ENCODE measurements around the gene TSPAN9. TPM values are rescaled to one million over a fixed set of nuclear protein-coding genes. Genes with fewer than 3 reads are reported as not detected.

TSPAN9 gene
- total RNA-seq, 3 donors from 2014 or later, result 0.68 to 1.4 (median 0.95) TPM

GRCh38 chr12:3107954-3108353, 30.8 kb downstream of the TSPAN9 start:
- no peak for ATAC-seq
- Mint-ChIP-seq H3K4me1 (ENCODE audit: low read depth) (no peaks in the 10 kb centered on the region), H3K9me3 (no peaks in the 10 kb centered on the region), H3K36me3 (ENCODE audit: insufficient read depth) (no peaks in the 10 kb centered on the region), H3K4me3 (no peak overlapping the region), H3K27me3 (ENCODE audit: low read depth) (peaks cover 8% of the 10 kb centered on the region)
- no peak for DNase-seq

- Mint-ChIP-seq H3K36me3 (ENCODE audit: insufficient read depth) (no peaks in the 10 kb centered on the region), H3K9me3 (no peaks in the 10 kb centered on the region), H3K4me1 (ENCODE audit: low read depth) (no peaks in the 10 kb centered on the region), H3K4me3 (no peak overlapping the region), H3K27me3 (ENCODE audit: low read depth) (peaks cover 4% of the 10 kb centered on the region)
- DNase-seq (no peak), ATAC-seq (no peak)
These were observed 33.4 kb downstream of the TSPAN9 start for GRCh38 chr12:3110578-3110977.

GRCh38 chr12:3113671-3114325, 36.6 kb downstream of the TSPAN9 start:
- Mint-ChIP-seq H3K27me3 (ENCODE audit: low read depth) (peaks cover 5% of the 10 kb centered on the region), H3K4me1 (ENCODE audit: low read depth) (peaks cover 1% of the 10 kb centered on the region), H3K4me3 (no peak overlapping the region), H3K36me3 (ENCODE audit: insufficient read depth) (no peaks in the 10 kb centered on the region), H3K9me3 (no peaks in the 10 kb centered on the region)
- DNase-seq (no peak), ATAC-seq (no peak)

DNA sequence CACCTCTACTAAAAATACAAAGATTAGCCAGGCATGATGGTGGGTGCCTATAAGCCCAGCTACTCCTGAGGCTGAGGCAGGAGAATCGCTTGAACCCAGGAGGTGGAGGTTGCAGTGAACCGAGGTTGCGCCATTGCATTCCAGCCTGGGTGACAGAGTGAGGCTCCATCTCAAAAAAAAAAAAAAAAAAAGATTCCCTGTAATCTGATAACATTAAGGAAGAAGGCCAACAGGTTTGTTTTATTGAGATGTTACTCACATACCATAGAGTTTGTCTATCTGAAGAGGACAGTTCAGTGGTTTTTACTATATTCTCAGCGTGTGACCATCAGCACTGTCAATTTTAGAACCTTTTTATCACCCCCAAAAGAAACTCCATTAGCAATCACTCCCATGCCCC, 37.5 kb downstream of the TSPAN9 start:
- H3K36me3 Mint-ChIP-seq (ENCODE audit: insufficient read depth), result no peaks in the 10 kb centered on the region
- H3K9me3 Mint-ChIP-seq, result no peaks in the 10 kb centered on the region
- no peak overlapping the region for H3K4me3 Mint-ChIP-seq
- peaks cover 6% of the 10 kb centered on the region for H3K27me3 Mint-ChIP-seq (ENCODE audit: low read depth)
- DNase-seq (no peak), ATAC-seq (no peak)
- peaks cover 6% of the 10 kb centered on the region for H3K4me1 Mint-ChIP-seq (ENCODE audit: low read depth)

DNA sequence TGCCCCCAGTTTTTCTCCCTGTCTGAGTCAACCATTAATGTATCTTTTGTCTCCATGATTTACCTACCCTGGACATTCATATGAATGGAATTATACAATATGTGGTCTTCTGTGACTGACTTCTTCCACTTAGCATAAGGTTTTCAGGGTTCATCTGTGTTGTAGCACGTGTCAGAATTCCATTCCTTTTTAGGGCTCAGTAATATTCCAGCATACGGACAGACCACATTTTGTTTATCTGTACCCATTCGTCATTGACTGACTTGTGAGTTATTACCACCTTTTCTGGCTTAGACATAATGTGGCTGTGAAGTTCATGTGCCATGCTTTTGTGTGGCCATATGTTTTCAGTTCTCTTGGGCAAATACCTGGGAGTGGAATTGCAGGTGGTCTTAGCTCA, 37.9 kb downstream of the TSPAN9 start:
- Mint-ChIP-seq H3K27me3 (ENCODE audit: low read depth) (peaks cover 6% of the 10 kb centered on the region), H3K9me3 (no peaks in the 10 kb centered on the region), H3K36me3 (ENCODE audit: insufficient read depth) (no peaks in the 10 kb centered on the region), H3K4me1 (ENCODE audit: low read depth) (peaks cover 8% of the 10 kb centered on the region), H3K4me3 (no peak overlapping the region)
- no peak for DNase-seq
- ATAC-seq, result no peak

DNA sequence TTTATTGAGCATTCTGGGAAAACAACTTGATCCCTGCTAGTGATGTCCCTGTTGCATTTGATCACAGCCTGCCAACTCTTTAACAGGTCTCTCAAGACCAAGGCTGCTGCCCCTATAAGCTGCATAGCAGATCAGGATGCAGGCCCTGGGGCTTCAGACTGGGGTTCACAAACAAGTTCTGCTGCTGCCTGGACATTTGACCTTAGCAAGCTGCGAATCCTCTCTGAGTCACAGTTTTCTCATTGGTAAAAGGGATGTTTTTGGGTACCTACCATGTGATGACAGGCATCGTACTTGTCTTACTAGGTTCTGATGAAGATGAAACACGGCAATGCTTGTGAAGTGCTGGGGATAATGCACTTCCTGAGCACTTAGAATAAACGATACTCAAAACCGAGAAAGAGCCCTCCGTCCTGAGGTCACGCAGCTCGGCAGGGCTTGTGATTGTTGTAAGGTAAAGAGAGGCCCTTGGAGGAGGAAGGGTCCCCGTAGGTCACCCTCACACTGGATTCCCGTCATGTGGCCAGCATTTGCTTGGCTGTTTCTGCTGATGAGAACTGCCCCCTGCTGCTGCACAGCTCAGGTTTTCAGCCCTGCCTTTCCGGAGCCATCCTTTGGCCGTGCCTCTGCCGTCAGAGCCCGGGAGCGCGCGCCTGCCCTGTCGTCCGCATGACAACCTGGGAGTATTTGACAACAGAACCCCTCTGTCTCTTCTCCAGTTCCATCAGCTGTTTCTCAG, 39.1 kb downstream of the TSPAN9 start:
- peaks cover 6% of the 10 kb centered on the region for H3K27me3 Mint-ChIP-seq (ENCODE audit: low read depth)
- peaks cover 13% of the 10 kb centered on the region for H3K4me1 Mint-ChIP-seq (ENCODE audit: low read depth)
- no peaks in the 10 kb centered on the region for H3K36me3 Mint-ChIP-seq (ENCODE audit: insufficient read depth)
- no peak overlapping the region for H3K4me3 Mint-ChIP-seq
- H3K9me3 Mint-ChIP-seq, result no peaks in the 10 kb centered on the region
- no peak for ATAC-seq
- no peak for DNase-seq

DNA sequence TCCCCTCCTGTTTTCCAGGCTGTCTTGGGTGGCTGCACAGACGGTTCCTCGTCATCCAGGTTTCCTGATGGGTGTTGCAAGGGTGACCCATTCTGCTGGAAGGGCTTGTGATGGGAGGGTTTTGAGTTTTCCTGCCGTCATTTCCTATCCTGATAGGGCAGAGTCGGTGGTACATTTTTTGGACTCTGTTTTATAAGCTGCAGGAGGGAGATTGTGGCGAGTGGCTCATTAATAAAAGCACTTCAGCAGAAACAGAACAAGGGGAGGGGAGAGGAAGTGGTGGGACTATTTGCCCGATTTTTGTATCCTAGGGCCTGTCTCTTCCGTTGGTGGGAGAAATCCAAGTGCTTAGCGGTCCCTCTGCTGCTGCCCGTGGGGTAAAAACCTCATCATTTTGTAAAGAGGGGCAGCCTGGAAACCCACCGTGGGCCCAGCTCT, 40.0 kb downstream of the TSPAN9 start:
- ATAC-seq (no peak), DNase-seq (no peak)
- H3K27me3 Mint-ChIP-seq (ENCODE audit: low read depth), result peaks cover 6% of the 10 kb centered on the region
- H3K9me3 Mint-ChIP-seq, result no peaks in the 10 kb centered on the region
- H3K4me3 Mint-ChIP-seq, result no peak overlapping the region
- H3K36me3 Mint-ChIP-seq (ENCODE audit: insufficient read depth), result no peaks in the 10 kb centered on the region
- peaks cover 13% of the 10 kb centered on the region for H3K4me1 Mint-ChIP-seq (ENCODE audit: low read depth)

- H3K9me3 Mint-ChIP-seq, result no peaks in the 10 kb centered on the region
- no peak overlapping the region for H3K4me3 Mint-ChIP-seq
- peaks cover 6% of the 10 kb centered on the region for H3K27me3 Mint-ChIP-seq (ENCODE audit: low read depth)
- ATAC-seq (no peak), DNase-seq (no peak)
- H3K36me3 Mint-ChIP-seq (ENCODE audit: insufficient read depth), result no peaks in the 10 kb centered on the region
- peaks cover 13% of the 10 kb centered on the region for H3K4me1 Mint-ChIP-seq (ENCODE audit: low read depth)
These were observed 40.4 kb downstream of the TSPAN9 start for GRCh38 chr12:3117591-3118015.

- Mint-ChIP-seq H3K4me3 (no peak overlapping the region), H3K36me3 (ENCODE audit: insufficient read depth) (no peaks in the 10 kb centered on the region), H3K27me3 (ENCODE audit: low read depth) (peaks cover 4% of the 10 kb centered on the region), H3K9me3 (no peaks in the 10 kb centered on the region), H3K4me1 (ENCODE audit: low read depth) (peaks cover 13% of the 10 kb centered on the region)
- ATAC-seq (no peak), DNase-seq (no peak)
These were observed 42.1 kb downstream of the TSPAN9 start for GRCh38 chr12:3119192-3119755.

DNA sequence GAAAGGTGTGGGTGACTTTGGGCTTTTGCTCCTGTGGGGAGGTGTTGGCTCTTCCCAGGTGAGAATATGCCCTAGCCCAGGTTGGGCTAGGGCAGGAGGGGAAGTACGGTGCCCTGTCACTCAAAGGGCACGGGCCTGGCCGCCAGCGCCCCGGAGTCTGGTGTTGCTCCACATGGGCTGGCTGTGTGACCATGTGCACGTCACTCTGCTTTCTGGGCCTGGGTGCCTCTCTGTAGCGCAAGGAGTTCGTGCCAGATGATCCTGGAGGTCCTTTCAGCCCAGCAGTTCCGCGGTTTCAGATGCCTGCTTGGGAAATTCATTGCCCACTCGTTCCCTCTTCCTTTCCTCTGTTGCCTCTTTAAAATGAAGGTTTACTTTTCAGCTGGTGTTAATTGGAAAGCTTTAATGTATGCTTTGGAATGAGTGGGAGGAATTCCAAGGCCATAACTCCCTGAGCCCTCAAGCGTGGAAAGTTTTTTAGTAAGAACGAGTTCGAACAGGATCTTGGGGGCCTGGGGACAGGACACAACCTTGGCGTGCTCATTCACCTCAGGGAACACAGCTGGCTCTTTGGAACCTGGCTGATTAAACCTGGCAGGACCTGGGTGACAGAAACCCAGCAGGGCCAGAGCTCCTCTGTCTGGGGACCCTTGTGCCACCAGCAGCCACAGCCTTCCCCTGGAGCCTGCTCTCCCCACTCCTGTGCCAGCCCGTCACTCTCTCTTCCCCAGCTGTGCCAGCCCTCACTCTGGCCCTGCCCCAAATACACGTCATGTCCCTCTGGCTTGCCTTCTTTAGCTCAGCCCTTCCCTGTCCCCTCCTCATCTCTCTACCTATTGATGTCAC, 42.8 kb downstream of the TSPAN9 start:
- Mint-ChIP-seq H3K4me1 (ENCODE audit: low read depth) (peaks cover 13% of the 10 kb centered on the region), H3K9me3 (no peaks in the 10 kb centered on the region), H3K4me3 (no peak overlapping the region), H3K27me3 (ENCODE audit: low read depth) (peaks cover 4% of the 10 kb centered on the region), H3K36me3 (ENCODE audit: insufficient read depth) (no peaks in the 10 kb centered on the region)
- DNase-seq, result no peak
- ATAC-seq, result peak in 1 of 2 donors; percentile 14

- Mint-ChIP-seq H3K36me3 (ENCODE audit: insufficient read depth) (no peaks in the 10 kb centered on the region), H3K27me3 (ENCODE audit: low read depth) (peaks cover 4% of the 10 kb centered on the region), H3K9me3 (no peaks in the 10 kb centered on the region), H3K4me1 (ENCODE audit: low read depth) (peaks cover 13% of the 10 kb centered on the region), H3K4me3 (no peak overlapping the region)
- DNase-seq, result no peak
- ATAC-seq, result no peak
These were observed 43.5 kb downstream of the TSPAN9 start for GRCh38 chr12:3120701-3121100.

DNA sequence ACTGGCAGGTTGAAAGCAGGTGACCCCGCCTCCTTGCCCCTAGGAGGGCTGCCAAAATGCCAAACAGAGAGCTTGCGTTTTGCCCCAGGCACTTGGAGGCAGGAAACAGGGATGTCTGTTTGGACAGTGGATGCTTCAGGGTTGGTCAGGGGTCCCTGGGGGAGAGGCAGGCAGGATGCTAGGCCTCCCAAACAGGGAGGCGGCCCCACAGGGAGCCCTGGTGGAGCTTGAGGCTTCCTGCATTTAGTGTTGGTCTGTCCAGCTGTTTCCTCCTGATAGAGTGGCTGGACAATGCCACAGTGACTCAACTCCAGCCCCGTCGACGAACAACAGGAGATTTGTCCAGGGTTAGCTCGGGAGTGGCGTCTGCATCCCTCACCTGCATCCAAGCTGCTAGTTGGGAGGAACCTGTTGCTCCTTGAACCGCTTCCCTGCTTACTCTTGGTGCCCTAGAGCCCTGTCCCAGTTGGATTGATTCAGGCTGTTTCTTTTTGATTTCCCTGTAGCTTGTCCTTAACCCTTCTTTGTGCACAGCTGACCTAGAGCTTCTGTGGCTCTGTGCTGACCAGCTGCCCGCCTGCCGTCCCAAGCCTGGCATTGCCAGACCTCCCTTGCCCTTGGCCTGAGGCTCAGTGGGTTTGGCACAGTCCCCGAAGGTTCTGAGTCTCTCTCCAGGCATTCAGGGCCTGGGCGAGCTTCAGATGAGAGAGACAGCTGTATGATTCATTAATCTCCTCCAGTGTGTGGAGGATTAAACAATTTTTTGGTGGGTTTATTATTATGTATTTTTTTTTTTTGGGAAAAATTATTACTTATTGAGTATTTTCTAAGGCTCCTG, 45.9 kb downstream of the TSPAN9 start:
- ATAC-seq (no peak), DNase-seq (no peak)
- H3K9me3 Mint-ChIP-seq, result no peaks in the 10 kb centered on the region

DNA sequence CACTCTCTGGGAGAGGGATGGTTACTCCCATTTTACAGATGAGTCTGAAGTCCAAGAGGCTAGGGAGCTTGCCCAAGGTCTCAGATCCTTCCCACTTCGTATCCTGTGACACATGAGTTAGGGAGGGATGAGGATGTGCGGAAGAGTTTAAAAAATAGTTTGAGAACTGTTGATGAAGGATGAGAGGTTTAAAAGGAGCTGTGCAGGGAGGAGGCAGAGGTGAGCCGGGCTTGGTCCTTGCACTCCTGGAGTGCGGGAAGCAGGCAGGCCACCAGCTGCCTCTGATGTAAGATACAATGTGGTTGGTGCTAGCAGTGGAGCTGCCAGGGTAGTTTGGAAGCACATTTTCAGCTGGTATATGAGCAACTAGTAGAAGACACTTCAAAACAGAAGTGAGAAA, 46.5 kb downstream of the TSPAN9 start:
- DNase-seq (no peak), ATAC-seq (no peak)
- no peaks in the 10 kb centered on the region for H3K9me3 Mint-ChIP-seq
- H3K4me3 Mint-ChIP-seq, result no peak overlapping the region
- peaks cover 12% of the 10 kb centered on the region for H3K4me1 Mint-ChIP-seq (ENCODE audit: low read depth)
- H3K27me3 Mint-ChIP-seq (ENCODE audit: low read depth), result peaks cover 7% of the 10 kb centered on the region
- H3K36me3 Mint-ChIP-seq (ENCODE audit: insufficient read depth), result no peaks in the 10 kb centered on the region

More for the DNA sequence above, 45.9 kb downstream of the TSPAN9 start:
- H3K27me3 Mint-ChIP-seq (ENCODE audit: low read depth), result peaks cover 6% of the 10 kb centered on the region
- no peaks in the 10 kb centered on the region for H3K36me3 Mint-ChIP-seq (ENCODE audit: insufficient read depth)
- H3K4me1 Mint-ChIP-seq (ENCODE audit: low read depth), result peaks cover 13% of the 10 kb centered on the region
- H3K4me3 Mint-ChIP-seq, result no peak overlapping the region

All from activated T-cell treated with anti-CD3 and anti-CD28 coated beads, Interleukin-2, amount 50 U/mL, for 4 hours (primary cell).